ENCODE results near the gene ZNF620. TPM values are rescaled to one million over a fixed set of nuclear protein-coding genes. Genes with fewer than 3 reads are reported as not detected.

The ZNF620 gene
- total RNA-seq, 1 experiment from 2014 or later, result 27.1 TPM

DNA sequence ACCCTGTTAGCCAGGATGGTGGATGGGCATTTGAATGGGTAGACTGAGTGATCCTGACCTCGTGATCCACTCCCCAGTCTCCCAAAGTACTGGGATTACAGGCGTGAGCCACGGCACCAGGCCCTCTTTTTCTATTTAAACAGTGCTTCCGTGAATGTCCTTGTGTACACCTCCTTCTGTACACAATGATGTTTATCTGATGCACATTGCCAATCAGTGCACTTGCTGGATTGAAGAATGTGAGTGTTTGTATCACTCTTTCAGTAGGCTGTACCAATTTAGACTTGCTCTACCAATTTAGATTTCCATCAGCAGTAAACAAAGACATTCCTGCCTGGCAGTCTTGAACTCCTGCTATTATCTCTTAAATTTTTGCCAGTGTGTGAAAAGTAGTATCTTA, 37.8 kb upstream of the ZNF620 start:
- Histone ChIP-seq H3K14ac (ENCODE audit: insufficient read depth, low read length) (no peak overlapping the region), H3K4me2 (ENCODE audit: insufficient read depth, insufficient read length, low read length) (no peak overlapping the region), H2BK15ac (ENCODE audit: low read depth, low read length) (no peak overlapping the region), H3K27me3 (ENCODE audit: insufficient read depth, low read length) (no peaks in the 10 kb centered on the region), H4K8ac (replicated peaks; ENCODE audit: insufficient read length, low read depth, low read length) (no peak overlapping the region), H2AK5ac (ENCODE audit: insufficient read length, low read length) (no peak overlapping the region), H2BK5ac (ENCODE audit: insufficient read length, low read length) (no peak overlapping the region), H2BK12ac (ENCODE audit: insufficient read length, low read depth, low read length) (no peak overlapping the region), H3K27ac (ENCODE audit: insufficient read length, low read depth, low read length) (no peak overlapping the region), H3K23ac (ENCODE audit: insufficient read length, low read depth, low read length) (no peak overlapping the region), H2AFZ (ENCODE audit: low read length) (no peak overlapping the region), H3K79me1 (ENCODE audit: insufficient read depth, low read depth, low read length, poor library complexity, severe bottlenecking) (no peaks in the 10 kb centered on the region), H3T11ph (ENCODE audit: low read length) (no peak overlapping the region), H4K91ac (ENCODE audit: insufficient read length, low read depth, low read length) (no peak overlapping the region), H3K9ac (ENCODE audit: extremely low read depth, insufficient read length, low read length) (no peak overlapping the region), H3K79me2 (ENCODE audit: insufficient read depth, low read length) (no peaks in the 10 kb centered on the region), H3K23me2 (ENCODE audit: insufficient read length, low read depth, low read length, poor library complexity, severe bottlenecking) (no peaks in the 10 kb centered on the region), H2BK120ac (ENCODE audit: low read depth, low read length, poor library complexity, severe bottlenecking) (no peak overlapping the region), H3K56ac (ENCODE audit: insufficient read length, low read depth, low read length) (no peak overlapping the region), H3K9me3 (ENCODE audit: control insufficient read depth, low read depth, low read length) (no peaks in the 10 kb centered on the region), H3K18ac (ENCODE audit: insufficient read length, low read depth, low read length) (no peak overlapping the region), H4K20me1 (ENCODE audit: control insufficient read depth, insufficient read depth, insufficient read length) (no peaks in the 10 kb centered on the region), H2BK20ac (ENCODE audit: low read depth, low read length, poor library complexity, severe bottlenecking) (no peak overlapping the region), H3K4ac (ENCODE audit: low read depth, low read length) (no peak overlapping the region), H3K4me1 (ENCODE audit: insufficient read depth, low read length) (no peaks in the 10 kb centered on the region), H4K5ac (ENCODE audit: insufficient read length, low read depth, low read length) (no peak overlapping the region)
- no peak overlapping the region for H3K27ac Mint-ChIP-seq
- no peaks in the 10 kb centered on the region for H3K27me3 Mint-ChIP-seq (ENCODE audit: low read depth)
- no peaks in the 10 kb centered on the region for H3K9me3 Mint-ChIP-seq
- peaks cover 9 to 30% (median 22%) of the 10 kb centered on the region in 3 experiments; a peak in 5 of 7 replicates for H3K36me3 Mint-ChIP-seq (ENCODE audit: insufficient read depth in 1 of 3, low read depth in 3 of 3)
- no peak for DNase-seq
- H3K4me1 Mint-ChIP-seq, result peaks cover 8 to 9% of the 10 kb centered on the region in 2 experiments
- H3K4me3 Mint-ChIP-seq, result no peak overlapping the region
- no CpG with 5 or more reads among the region's 4 CpGs for WGBS (ENCODE audit: extremely low coverage, insufficient read length, low lambda C conversion rate)
- TF ChIP-seq, protein P1, sequence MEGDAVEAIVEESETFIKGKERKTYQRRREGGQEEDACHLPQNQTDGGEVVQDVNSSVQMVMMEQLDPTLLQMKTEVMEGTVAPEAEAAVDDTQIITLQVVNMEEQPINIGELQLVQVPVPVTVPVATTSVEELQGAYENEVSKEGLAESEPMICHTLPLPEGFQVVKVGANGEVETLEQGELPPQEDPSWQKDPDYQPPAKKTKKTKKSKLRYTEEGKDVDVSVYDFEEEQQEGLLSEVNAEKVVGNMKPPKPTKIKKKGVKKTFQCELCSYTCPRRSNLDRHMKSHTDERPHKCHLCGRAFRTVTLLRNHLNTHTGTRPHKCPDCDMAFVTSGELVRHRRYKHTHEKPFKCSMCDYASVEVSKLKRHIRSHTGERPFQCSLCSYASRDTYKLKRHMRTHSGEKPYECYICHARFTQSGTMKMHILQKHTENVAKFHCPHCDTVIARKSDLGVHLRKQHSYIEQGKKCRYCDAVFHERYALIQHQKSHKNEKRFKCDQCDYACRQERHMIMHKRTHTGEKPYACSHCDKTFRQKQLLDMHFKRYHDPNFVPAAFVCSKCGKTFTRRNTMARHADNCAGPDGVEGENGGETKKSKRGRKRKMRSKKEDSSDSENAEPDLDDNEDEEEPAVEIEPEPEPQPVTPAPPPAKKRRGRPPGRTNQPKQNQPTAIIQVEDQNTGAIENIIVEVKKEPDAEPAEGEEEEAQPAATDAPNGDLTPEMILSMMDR (conservative IDR thresholded peaks at IDR 0.05), result no peak

All from H9 (cell line).